OCI-M2 (cell line): ENCODE results near the gene HNRNPLL.
A peak's percentile ranks its signal among the peaks of the same experiment; 100 is the strongest.
"Not testable (repeated sequence)": the region's sequence is repeated elsewhere in the genome, so short reads cannot be mapped to it uniquely, and the experiment has no call there.

Experiments
- DNase-seq: peaks from one replicate; lab custom pipeline; 2025; ENCODE audit not compliant: unreplicated experiment; lab: John Stamatoyannopoulos, UW

The HNRNPLL gene

GRCh38 chr2:38602732-38603401 is at the start of gene HNRNPLL:
Gene HNRNPLL (minus strand): TSS chr2:38602928. CDS start chr2:38602626, 302 bp downstream.
- peak; percentile 62 for DNase-seq

GRCh38 chr2:38650717-38651116 is 48.0 kb upstream of the HNRNPLL start:
- no peak for DNase-seq

- no peak for DNase-seq
Observed at GRCh38 chr2:38650012-38650411, 47.3 kb upstream of the HNRNPLL start.

GRCh38 chr2:38649176-38649728 is 46.5 kb upstream of the HNRNPLL start:
- no peak for DNase-seq

- no peak for DNase-seq
Observed at GRCh38 chr2:38648107-38648761, 45.5 kb upstream of the HNRNPLL start.

- peak; percentile 27 for DNase-seq
Observed at GRCh38 chr2:38643683-38644511, 41.2 kb upstream of the HNRNPLL start.

GRCh38 chr2:38643021-38643671 is 40.4 kb upstream of the HNRNPLL start:
- DNase-seq: no peak

GRCh38 chr2:38642373-38643017 is 39.8 kb upstream of the HNRNPLL start:
- DNase-seq: not testable (repeated sequence)

- no peak for DNase-seq
Observed at GRCh38 chr2:38636069-38636468, 33.3 kb upstream of the HNRNPLL start.

GRCh38 chr2:38635139-38635538 is 32.4 kb upstream of the HNRNPLL start:
- no peak for DNase-seq

GRCh38 chr2:38634684-38635083 is 32.0 kb upstream of the HNRNPLL start:
- DNase-seq: no peak

- no peak for DNase-seq
Observed at GRCh38 chr2:38633895-38634294, 31.2 kb upstream of the HNRNPLL start.

GRCh38 chr2:38632980-38633379 is 30.3 kb upstream of the HNRNPLL start:
- DNase-seq: no peak

- DNase-seq: no peak
Observed at GRCh38 chr2:38631976-38632375, 29.2 kb upstream of the HNRNPLL start.

GRCh38 chr2:38629684-38630083 is 27.0 kb upstream of the HNRNPLL start:
- no peak for DNase-seq

GRCh38 chr2:38627391-38627790 is 24.7 kb upstream of the HNRNPLL start:
- no peak for DNase-seq

- DNase-seq: no peak
Observed at GRCh38 chr2:38626326-38627035, 23.8 kb upstream of the HNRNPLL start.

GRCh38 chr2:38622210-38622609 is 19.5 kb upstream of the HNRNPLL start:
- no peak for DNase-seq

- no peak for DNase-seq
Observed at GRCh38 chr2:38621018-38621417, 18.3 kb upstream of the HNRNPLL start.
